ENCODE data around the gene CCL3.

CCL3 gene

DNA sequence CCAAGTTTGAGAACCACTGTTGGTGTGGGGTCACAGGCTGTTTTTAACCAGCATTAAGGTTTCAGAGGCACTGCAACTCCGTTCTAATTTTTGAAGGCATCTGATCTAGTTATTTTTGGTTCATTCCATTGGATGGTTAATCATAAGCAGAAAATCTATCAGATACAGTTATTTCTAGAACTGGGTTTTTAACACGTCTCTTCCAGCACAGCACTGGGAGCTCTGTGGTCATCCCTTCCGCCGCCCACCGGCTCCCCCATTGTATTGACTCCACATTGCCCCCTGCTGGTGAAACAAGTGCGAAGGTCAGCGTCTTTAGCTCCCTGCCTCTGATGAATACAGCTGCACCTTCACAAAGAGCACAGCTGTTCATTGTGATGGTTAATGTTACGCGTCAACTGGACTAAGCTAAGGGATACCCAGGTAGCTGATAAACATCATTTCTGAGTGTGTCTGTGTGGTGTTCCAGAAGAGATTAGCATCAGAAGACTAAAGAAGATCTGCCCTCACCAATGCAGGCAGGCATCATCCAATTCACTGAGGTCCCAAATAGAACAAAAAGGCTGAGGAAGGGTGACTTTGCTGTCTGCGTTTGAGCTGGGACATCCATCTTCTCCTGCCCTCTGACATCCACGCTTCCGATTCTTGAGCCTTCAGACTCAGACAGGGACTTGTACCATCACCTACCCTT, 17.4 kb downstream of the CCL3 start:
- Histone ChIP-seq H3K27me3 (ENCODE audit: control insufficient read depth in 5 of 5, insufficient read depth in 4 of 5, low read length in 5 of 5) (no peaks in the 10 kb centered on the region), H3K4me3 (ENCODE audit: low read depth in 1 of 5, low read length in 5 of 5) (no peak overlapping the region), H3K36me3 (ENCODE audit: control insufficient read depth in 5 of 5, insufficient read depth in 5 of 5, low read length in 5 of 5) (no peaks in the 10 kb centered on the region), H3K9ac (ENCODE audit: low read length in 5 of 5) (no peak overlapping the region), H3K27ac (ENCODE audit: low read depth, low read length) (no peak overlapping the region), H3K9me3 (ENCODE audit: control insufficient read depth in 5 of 5, low read length in 5 of 5) (peaks cover 3 to 6% (median 5%) of the 10 kb centered on the region in 5 donors), H3K4me1 (ENCODE audit: control insufficient read depth in 5 of 5, insufficient read depth in 5 of 5, low read length in 5 of 5) (peaks cover 0 to 8% (median 0%) of the 10 kb centered on the region in 5 donors)

DNA sequence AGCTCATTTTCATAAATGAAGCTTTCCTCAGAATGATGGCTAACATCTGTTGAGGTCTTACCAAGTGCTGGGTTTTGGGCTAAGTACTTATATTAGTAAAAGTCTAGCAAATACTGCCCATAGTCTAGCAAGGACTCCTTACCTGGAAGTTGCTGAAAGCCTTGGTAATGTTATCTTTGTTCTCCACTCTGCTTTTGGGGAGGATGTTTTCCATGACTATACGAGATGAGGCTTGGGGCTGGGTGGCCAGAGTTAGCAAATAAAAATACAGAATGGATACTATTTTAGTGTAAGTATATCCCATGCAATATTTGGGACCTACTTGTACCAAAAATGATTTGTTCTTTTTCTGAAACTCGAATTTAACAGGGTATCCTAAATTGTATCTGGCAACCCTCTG, 18.2 kb downstream of the CCL3 start:
- peaks cover 0 to 8% (median 0%) of the 10 kb centered on the region in 5 donors for H3K4me1 ChIP-seq (ENCODE audit: control insufficient read depth in 5 of 5, insufficient read depth in 5 of 5, low read length in 5 of 5)
- H3K9me3 ChIP-seq (ENCODE audit: control insufficient read depth in 5 of 5, low read length in 5 of 5) = no peaks in the 10 kb centered on the region
- no peaks in the 10 kb centered on the region for H3K36me3 ChIP-seq (ENCODE audit: control insufficient read depth in 5 of 5, insufficient read depth in 5 of 5, low read length in 5 of 5)
- no peak overlapping the region for H3K27ac ChIP-seq (ENCODE audit: low read depth, low read length)
- H3K27me3 ChIP-seq (ENCODE audit: control insufficient read depth in 5 of 5, insufficient read depth in 4 of 5, low read length in 5 of 5) = no peaks in the 10 kb centered on the region
- no peak overlapping the region for H3K4me3 ChIP-seq (ENCODE audit: low read depth in 1 of 5, low read length in 5 of 5)
- H3K9ac ChIP-seq (ENCODE audit: low read length in 5 of 5) = no peak overlapping the region

GRCh38 chr17:36070427-36070826, 19.5 kb downstream of the CCL3 start:
- Histone ChIP-seq H3K27ac (ENCODE audit: low read depth, low read length) (no peak overlapping the region), H3K27me3 (ENCODE audit: control insufficient read depth in 5 of 5, insufficient read depth in 4 of 5, low read length in 5 of 5) (no peaks in the 10 kb centered on the region), H3K9me3 (ENCODE audit: control insufficient read depth in 5 of 5, low read length in 5 of 5) (no peaks in the 10 kb centered on the region)

GRCh38 chr17:36069136-36069535, 20.8 kb downstream of the CCL3 start:
- H3K4me3 ChIP-seq (ENCODE audit: low read depth in 1 of 5, low read length in 5 of 5) = no peak overlapping the region
- no peak overlapping the region for H3K9ac ChIP-seq (ENCODE audit: low read length in 5 of 5)
- no peaks in the 10 kb centered on the region for H3K9me3 ChIP-seq (ENCODE audit: control insufficient read depth in 5 of 5, low read length in 5 of 5)
- no peaks in the 10 kb centered on the region for H3K27me3 ChIP-seq (ENCODE audit: control insufficient read depth in 5 of 5, insufficient read depth in 4 of 5, low read length in 5 of 5)
- H3K27ac ChIP-seq (ENCODE audit: low read depth, low read length) = no peak overlapping the region
- H3K4me1 ChIP-seq (ENCODE audit: control insufficient read depth in 5 of 5, insufficient read depth in 5 of 5, low read length in 5 of 5) = peaks cover 0 to 8% (median 0%) of the 10 kb centered on the region in 5 donors
- no peaks in the 10 kb centered on the region for H3K36me3 ChIP-seq (ENCODE audit: control insufficient read depth in 5 of 5, insufficient read depth in 5 of 5, low read length in 5 of 5)

More at GRCh38 chr17:36070427-36070826, 19.5 kb downstream of the CCL3 start:
- Histone ChIP-seq H3K9ac (ENCODE audit: low read length in 5 of 5) (no peak overlapping the region), H3K4me3 (ENCODE audit: low read depth in 1 of 5, low read length in 5 of 5) (no peak overlapping the region), H3K36me3 (ENCODE audit: control insufficient read depth in 5 of 5, insufficient read depth in 5 of 5, low read length in 5 of 5) (no peaks in the 10 kb centered on the region), H3K4me1 (ENCODE audit: control insufficient read depth in 5 of 5, insufficient read depth in 5 of 5, low read length in 5 of 5) (peaks cover 0 to 8% (median 0%) of the 10 kb centered on the region in 5 donors)

DNA sequence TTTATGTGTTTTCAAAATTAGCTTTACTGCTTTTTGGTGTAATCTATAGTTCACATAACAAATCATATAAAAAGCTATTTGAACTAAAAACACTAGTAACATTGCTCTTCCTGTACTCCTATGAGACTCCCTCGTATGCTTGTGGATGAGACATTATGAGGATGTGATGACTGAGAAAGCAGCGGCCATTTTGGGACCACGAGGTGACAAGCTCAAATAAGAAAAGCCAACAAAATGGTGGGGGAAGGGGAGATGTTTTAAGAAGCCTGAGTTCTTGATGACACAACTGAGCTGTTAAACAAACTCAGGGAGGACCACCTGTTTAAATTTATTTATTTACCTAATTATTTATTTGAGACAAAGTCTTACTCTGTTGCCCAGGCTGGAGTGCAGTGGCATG, 21.4 kb downstream of the CCL3 start:
- Histone ChIP-seq H3K9ac (ENCODE audit: low read length in 5 of 5) (no peak overlapping the region), H3K27me3 (ENCODE audit: control insufficient read depth in 5 of 5, insufficient read depth in 4 of 5, low read length in 5 of 5) (no peaks in the 10 kb centered on the region), H3K9me3 (ENCODE audit: control insufficient read depth in 5 of 5, low read length in 5 of 5) (no peaks in the 10 kb centered on the region), H3K4me3 (ENCODE audit: low read depth in 1 of 5, low read length in 5 of 5) (no peak overlapping the region), H3K36me3 (ENCODE audit: control insufficient read depth in 5 of 5, insufficient read depth in 5 of 5, low read length in 5 of 5) (no peaks in the 10 kb centered on the region), H3K4me1 (ENCODE audit: control insufficient read depth in 5 of 5, insufficient read depth in 5 of 5, low read length in 5 of 5) (peaks cover 0 to 8% (median 2%) of the 10 kb centered on the region in 5 donors), H3K27ac (ENCODE audit: low read depth, low read length) (no peak overlapping the region)

DNA sequence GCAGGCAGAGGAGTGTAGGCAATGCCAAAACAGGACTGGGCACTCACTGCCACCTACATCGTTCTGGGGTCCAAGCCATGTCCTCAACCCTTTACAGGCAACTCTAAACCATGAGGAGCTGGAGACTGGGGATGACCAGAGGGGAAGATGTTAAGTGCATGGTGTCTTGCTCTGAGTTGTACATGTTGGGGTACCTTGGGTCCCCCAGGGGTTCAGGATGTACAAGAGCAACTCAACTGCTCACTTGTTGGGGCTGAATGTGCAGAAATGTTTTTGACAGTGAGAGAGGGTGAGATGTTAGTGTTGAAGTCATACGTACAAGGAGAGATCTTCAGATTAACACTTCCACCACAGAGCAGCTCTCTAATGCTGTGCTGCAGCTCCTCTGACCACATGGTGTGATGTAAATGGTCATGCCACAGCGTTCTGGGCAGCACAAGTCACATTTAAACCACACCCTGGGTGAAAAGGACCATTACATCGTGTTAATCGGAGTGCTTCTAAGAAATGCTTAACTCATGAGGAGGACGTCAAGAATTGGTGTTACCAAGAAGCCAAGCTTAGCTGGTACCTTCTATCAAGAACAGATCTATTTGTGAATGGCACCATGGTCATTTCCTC, 23.5 kb downstream of the CCL3 start:
- no peaks in the 10 kb centered on the region for H3K27me3 ChIP-seq (ENCODE audit: control insufficient read depth in 5 of 5, insufficient read depth in 4 of 5, low read length in 5 of 5)
- H3K36me3 ChIP-seq (ENCODE audit: control insufficient read depth in 5 of 5, insufficient read depth in 5 of 5, low read length in 5 of 5) = no peaks in the 10 kb centered on the region
- peaks cover 0 to 2% (median 0%) of the 10 kb centered on the region in 5 donors for H3K4me1 ChIP-seq (ENCODE audit: control insufficient read depth in 5 of 5, insufficient read depth in 5 of 5, low read length in 5 of 5)
- no peak overlapping the region for H3K9ac ChIP-seq (ENCODE audit: low read length in 5 of 5)
- H3K4me3 ChIP-seq (ENCODE audit: low read depth in 1 of 5, low read length in 5 of 5) = no peak overlapping the region
- no peak overlapping the region for H3K27ac ChIP-seq (ENCODE audit: low read depth, low read length)
- no peaks in the 10 kb centered on the region for H3K9me3 ChIP-seq (ENCODE audit: control insufficient read depth in 5 of 5, low read length in 5 of 5)

GRCh38 chr17:36063786-36064541, 26.0 kb downstream of the CCL3 start, which contains the start of gene CCL18:
CCL18 (plus strand) TSS chr17:36064272; CDS start chr17:36064343, 71 bp downstream.
- no peaks in the 10 kb centered on the region for H3K9me3 ChIP-seq (ENCODE audit: control insufficient read depth in 5 of 5, low read length in 5 of 5)
- no peak within 1 kb of the TSS for H3K4me3 ChIP-seq (ENCODE audit: low read depth in 1 of 5, low read length in 5 of 5)
- H3K4me1 ChIP-seq (ENCODE audit: control insufficient read depth in 5 of 5, insufficient read depth in 5 of 5, low read length in 5 of 5) = peaks cover 0 to 2% (median 0%) of the 10 kb centered on the region in 5 donors
- H3K9ac ChIP-seq (ENCODE audit: low read length in 5 of 5) = no peak within 1 kb of the TSS
- H3K27me3 ChIP-seq (ENCODE audit: control insufficient read depth in 5 of 5, insufficient read depth in 4 of 5, low read length in 5 of 5) = no peaks in the 10 kb centered on the region
- no peak within 1 kb of the TSS for H3K27ac ChIP-seq (ENCODE audit: low read depth, low read length)
- no peaks in the 10 kb centered on the region for H3K36me3 ChIP-seq (ENCODE audit: control insufficient read depth in 5 of 5, insufficient read depth in 5 of 5, low read length in 5 of 5)

DNA sequence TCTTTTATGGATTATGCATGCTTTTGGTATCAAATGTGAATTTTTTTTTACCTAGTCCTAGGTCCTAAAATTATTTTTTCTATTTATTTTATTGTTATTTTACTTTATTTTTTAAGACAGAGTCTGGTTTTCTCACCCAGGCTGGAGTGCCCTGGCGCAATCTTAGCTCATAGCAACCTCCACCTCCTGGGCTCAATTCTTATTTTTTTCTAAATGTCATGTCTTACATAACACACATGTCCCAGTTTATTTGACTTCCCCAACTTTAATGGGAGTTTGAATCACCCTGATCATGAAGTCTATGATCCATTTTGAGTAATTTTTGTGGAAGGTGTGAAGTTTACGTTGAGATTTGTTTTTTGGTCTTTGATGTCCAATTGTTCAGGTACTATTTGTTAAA, 29.1 kb downstream of the CCL3 start:
- no peak overlapping the region for H3K4me3 ChIP-seq (ENCODE audit: low read depth in 1 of 5, low read length in 5 of 5)
- no peaks in the 10 kb centered on the region for H3K9me3 ChIP-seq (ENCODE audit: control insufficient read depth in 5 of 5, low read length in 5 of 5)
- H3K4me1 ChIP-seq (ENCODE audit: control insufficient read depth in 5 of 5, insufficient read depth in 5 of 5, low read length in 5 of 5) = peaks cover 0 to 9% (median 0%) of the 10 kb centered on the region in 5 donors
- no peaks in the 10 kb centered on the region for H3K36me3 ChIP-seq (ENCODE audit: control insufficient read depth in 5 of 5, insufficient read depth in 5 of 5, low read length in 5 of 5)
- no peak overlapping the region for H3K9ac ChIP-seq (ENCODE audit: low read length in 5 of 5)
- no peak overlapping the region for H3K27ac ChIP-seq (ENCODE audit: low read depth, low read length)
- no peaks in the 10 kb centered on the region for H3K27me3 ChIP-seq (ENCODE audit: control insufficient read depth in 5 of 5, insufficient read depth in 4 of 5, low read length in 5 of 5)

- Histone ChIP-seq H3K9me3 (ENCODE audit: control insufficient read depth in 5 of 5, low read length in 5 of 5) (no peaks in the 10 kb centered on the region), H3K4me1 (ENCODE audit: control insufficient read depth in 5 of 5, insufficient read depth in 5 of 5, low read length in 5 of 5) (peaks cover 0 to 9% (median 0%) of the 10 kb centered on the region in 5 donors), H3K36me3 (ENCODE audit: control insufficient read depth in 5 of 5, insufficient read depth in 5 of 5, low read length in 5 of 5) (no peaks in the 10 kb centered on the region), H3K4me3 (ENCODE audit: low read depth in 1 of 5, low read length in 5 of 5) (no peak overlapping the region), H3K9ac (ENCODE audit: low read length in 5 of 5) (no peak overlapping the region), H3K27ac (ENCODE audit: low read depth, low read length) (no peak overlapping the region), H3K27me3 (ENCODE audit: control insufficient read depth in 5 of 5, insufficient read depth in 4 of 5, low read length in 5 of 5) (no peaks in the 10 kb centered on the region)
Observed at GRCh38 chr17:36059406-36059805, 30.5 kb downstream of the CCL3 start.

- no peaks in the 10 kb centered on the region for H3K27me3 ChIP-seq (ENCODE audit: control insufficient read depth in 5 of 5, insufficient read depth in 4 of 5, low read length in 5 of 5)
- no peaks in the 10 kb centered on the region for H3K9me3 ChIP-seq (ENCODE audit: control insufficient read depth in 5 of 5, low read length in 5 of 5)
- no peak overlapping the region for H3K9ac ChIP-seq (ENCODE audit: low read length in 5 of 5)
- no peak overlapping the region for H3K27ac ChIP-seq (ENCODE audit: low read depth, low read length)
- H3K4me1 ChIP-seq (ENCODE audit: control insufficient read depth in 5 of 5, insufficient read depth in 5 of 5, low read length in 5 of 5) = peaks cover 0 to 9% (median 0%) of the 10 kb centered on the region in 5 donors
- no peaks in the 10 kb centered on the region for H3K36me3 ChIP-seq (ENCODE audit: control insufficient read depth in 5 of 5, insufficient read depth in 5 of 5, low read length in 5 of 5)
- H3K4me3 ChIP-seq (ENCODE audit: low read depth in 1 of 5, low read length in 5 of 5) = no peak overlapping the region
Observed at GRCh38 chr17:36057911-36058310, 32.0 kb downstream of the CCL3 start.

Measured in subcutaneous abdominal adipose tissue (tissue), 5 donors.